PC-9 (cell line): ENCODE results near the gene BMPR1B.

Experiments
- CTCF ChIP-seq: fragments of 200-600 bp; sonication (generic); conservative IDR thresholded peaks from 2 replicates; pipeline ENCODE4 v1.6.1; 2017; ENCODE audit warnings: mixed run types, antibody characterized with exemption, mild to moderate bottlenecking, moderate library complexity
- EZH2 ChIP-seq: fragments of 200-600 bp; sonication (generic); IDR thresholded peaks from 2 replicates; pipeline ENCODE4 v1.8.0; 2017; ENCODE audit warnings: antibody characterized with exemption, low read depth

DNA sequence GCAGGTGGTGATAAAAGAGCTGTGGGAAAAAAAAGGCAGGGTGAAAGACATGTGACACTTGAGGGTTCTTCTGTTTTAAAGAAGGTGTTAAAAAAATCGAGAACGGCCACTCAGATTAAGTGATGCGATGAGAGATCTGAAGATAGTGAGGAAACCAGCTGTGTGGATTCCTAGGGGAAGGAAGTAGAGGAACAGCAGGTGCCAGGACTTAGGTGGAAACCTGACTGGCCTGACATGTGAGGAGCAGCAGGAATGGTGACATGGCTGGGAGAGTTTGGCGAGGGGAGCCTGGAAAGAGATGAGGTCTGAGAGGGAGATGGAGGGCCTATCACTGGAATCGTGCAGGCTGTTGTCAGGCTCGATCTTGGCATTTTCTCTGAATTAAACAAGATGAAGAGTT, 55.5 kb downstream of the BMPR1B start:
- TF ChIP-seq CTCF (no peak), EZH2 (no peak)
